ENCODE measurements around the gene GAB2.
A peak's percentile ranks its signal among the peaks of the same experiment; 100 is the strongest.
"Not testable (repeated sequence)": the region's sequence is repeated elsewhere in the genome, so short reads cannot be mapped to it uniquely, and the experiment has no call there.

The GAB2 gene

DNA sequence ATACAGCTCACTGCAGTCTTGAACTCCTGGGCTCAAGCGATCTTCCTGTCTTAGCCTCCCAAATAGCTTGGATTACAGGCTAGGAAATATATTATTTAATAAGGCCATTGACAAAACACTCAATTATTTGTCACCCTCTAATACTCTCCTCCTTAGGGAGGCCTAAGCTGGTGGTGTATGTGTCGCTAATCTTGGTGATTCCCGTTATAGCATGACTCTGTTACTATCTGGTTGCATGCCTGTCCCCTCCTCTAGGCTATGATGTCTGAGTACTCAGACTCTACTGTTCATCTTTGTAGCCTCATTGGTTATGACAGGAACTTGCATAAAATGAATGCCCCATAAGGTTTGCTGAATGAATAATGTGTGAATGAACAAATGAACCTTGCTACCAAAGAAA lies 141.3 kb downstream of the GAB2 start:
- DNase-seq (ENCODE audit: low read depth in 2 of 2): no peak
- TF ChIP-seq, protein P1, sequence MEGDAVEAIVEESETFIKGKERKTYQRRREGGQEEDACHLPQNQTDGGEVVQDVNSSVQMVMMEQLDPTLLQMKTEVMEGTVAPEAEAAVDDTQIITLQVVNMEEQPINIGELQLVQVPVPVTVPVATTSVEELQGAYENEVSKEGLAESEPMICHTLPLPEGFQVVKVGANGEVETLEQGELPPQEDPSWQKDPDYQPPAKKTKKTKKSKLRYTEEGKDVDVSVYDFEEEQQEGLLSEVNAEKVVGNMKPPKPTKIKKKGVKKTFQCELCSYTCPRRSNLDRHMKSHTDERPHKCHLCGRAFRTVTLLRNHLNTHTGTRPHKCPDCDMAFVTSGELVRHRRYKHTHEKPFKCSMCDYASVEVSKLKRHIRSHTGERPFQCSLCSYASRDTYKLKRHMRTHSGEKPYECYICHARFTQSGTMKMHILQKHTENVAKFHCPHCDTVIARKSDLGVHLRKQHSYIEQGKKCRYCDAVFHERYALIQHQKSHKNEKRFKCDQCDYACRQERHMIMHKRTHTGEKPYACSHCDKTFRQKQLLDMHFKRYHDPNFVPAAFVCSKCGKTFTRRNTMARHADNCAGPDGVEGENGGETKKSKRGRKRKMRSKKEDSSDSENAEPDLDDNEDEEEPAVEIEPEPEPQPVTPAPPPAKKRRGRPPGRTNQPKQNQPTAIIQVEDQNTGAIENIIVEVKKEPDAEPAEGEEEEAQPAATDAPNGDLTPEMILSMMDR (IDR thresholded peaks at IDR 0.05; ENCODE audit: low read depth, low read length): no peak
- H3K4me3 ChIP-seq (replicated peaks in 1 of 2; ENCODE audit: low read depth in 2 of 2, low read length in 2 of 2): no peak overlapping the region

DNA sequence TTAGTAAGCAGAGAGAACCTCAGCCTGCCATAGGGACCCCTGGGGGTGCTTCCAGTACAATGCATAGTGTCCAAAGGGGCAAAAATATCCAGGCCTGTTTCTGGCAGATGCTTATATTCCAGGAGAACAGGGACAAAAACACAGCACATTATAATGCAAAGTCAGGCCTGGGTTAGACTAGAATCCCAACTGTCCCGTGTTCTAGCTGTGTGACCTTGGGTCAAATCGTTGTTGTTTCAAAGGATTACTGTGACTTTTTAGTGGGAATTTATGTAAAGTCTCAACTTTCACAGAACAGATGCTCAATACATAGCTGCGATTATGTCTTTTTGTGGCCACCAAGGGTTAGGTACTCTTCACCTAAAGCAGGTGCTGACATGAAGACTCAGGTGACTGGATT lies 142.9 kb downstream of the GAB2 start:
- H3K4me3 ChIP-seq (replicated peaks in 1 of 2; ENCODE audit: low read depth in 2 of 2, low read length in 2 of 2): no peak overlapping the region
- TF ChIP-seq, protein P1 (IDR thresholded peaks at IDR 0.05; ENCODE audit: low read depth, low read length): no peak
- DNase-seq (ENCODE audit: low read depth in 2 of 2): no peak

DNA sequence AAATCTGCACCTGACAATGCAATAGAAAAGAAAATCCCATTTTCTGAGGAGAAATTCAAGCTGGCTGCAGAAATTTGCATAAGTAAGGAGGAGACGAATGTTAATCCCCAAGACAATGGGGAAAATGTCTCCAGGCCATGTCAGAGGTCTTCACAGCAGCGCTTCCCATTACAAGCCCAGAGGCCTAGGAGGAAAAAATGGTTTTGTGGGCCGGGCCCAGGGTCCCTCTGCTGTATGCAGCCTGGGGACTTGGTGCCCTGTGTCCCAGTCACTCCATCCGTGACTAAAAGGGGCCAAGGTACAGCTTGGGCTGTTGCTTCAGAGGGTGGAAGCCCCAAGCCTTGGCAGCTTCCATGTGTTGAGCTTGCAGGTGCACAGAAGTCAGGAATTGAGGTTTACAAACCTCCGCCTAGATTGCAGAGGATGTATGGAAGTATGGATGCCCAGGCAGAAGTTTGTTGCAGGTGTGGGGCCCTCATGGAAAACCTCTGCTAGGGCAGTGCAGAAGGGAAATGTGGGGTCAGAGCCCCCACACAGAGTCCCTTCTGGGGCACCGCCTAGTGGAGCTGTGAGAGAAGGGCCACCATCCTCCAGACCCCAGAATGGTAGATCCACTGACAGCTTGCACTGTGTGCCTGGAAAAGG lies 144.9 kb downstream of the GAB2 start:
- DNase-seq (ENCODE audit: low read depth in 2 of 2); H3K4me3 ChIP-seq (replicated peaks in 1 of 2; ENCODE audit: low read depth in 2 of 2, low read length in 2 of 2): not testable (repeated sequence)

DNA sequence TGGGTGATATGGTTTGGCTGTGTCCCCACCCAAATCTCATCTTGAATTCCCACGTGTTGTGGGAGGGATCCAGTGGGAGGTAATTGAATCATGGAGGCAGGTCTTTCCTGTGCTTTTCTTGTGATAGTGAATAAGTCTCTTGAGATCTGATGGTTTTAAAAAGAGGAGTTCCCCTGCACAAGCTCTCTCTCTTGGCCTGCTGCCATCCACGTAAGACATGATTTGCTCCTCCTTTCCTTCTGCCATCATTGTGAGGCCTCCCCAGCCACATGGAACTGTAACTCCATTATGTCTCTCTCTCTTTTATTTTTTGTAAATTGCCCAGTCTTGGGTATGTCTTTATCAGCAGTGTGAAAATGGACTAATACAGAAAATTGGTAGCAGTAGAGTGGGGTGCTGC lies 145.8 kb downstream of the GAB2 start:
- DNase-seq (ENCODE audit: low read depth in 2 of 2); H3K4me3 ChIP-seq (replicated peaks in 1 of 2; ENCODE audit: low read depth in 2 of 2, low read length in 2 of 2): not testable (repeated sequence)

DNA sequence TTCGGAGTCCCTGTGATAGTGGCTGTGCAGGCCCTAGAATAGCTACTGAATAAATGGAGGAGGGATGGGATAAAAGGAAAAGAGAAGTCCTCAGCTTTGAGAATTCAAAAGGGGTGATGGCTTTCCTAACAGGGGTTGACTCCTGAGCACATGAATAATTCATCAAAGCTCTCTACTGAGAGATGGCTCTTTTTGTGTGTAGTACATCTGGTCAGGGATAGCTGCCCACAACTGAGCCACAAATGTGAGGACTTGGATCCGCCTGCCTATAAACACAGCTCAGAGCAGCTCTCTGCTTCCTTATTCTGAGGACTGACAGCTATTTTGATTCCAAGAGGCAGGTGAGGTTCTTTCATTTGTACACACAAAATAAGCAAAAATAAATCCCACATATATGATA lies 146.6 kb downstream of the GAB2 start:
- no peak for DNase-seq (ENCODE audit: low read depth in 2 of 2)
- TF ChIP-seq, protein P1 (IDR thresholded peaks at IDR 0.05; ENCODE audit: low read depth, low read length): no peak

DNA sequence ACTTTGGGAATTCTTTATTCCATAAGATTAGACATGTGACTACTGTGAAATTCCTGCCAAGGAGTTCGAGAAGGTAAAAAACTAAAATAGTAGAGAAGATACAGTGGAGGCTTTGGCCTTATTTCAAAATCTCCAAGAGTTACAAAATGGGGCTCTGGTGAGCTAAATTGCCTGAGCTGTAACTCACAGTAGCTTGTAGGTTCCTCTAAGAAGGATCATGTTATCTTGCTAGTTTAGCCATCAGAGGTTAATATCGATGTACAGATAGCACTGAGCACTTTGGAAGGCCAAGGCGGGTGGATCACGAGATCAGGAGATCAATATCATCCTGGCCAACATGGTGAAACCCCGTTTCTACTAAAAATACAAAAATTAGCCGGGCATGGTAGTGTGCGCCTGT lies 147.8 kb downstream of the GAB2 start:
- H3K4me3 ChIP-seq (replicated peaks in 1 of 2; ENCODE audit: low read depth in 2 of 2, low read length in 2 of 2): no peak overlapping the region
- DNase-seq (ENCODE audit: low read depth in 2 of 2): no peak
- TF ChIP-seq, protein P1 (IDR thresholded peaks at IDR 0.05; ENCODE audit: low read depth, low read length): no peak

More for the DNA sequence above, 146.6 kb downstream of the GAB2 start:
- H3K4me3 ChIP-seq (replicated peaks in 1 of 2; ENCODE audit: low read depth in 2 of 2, low read length in 2 of 2): no peak overlapping the region

DNA sequence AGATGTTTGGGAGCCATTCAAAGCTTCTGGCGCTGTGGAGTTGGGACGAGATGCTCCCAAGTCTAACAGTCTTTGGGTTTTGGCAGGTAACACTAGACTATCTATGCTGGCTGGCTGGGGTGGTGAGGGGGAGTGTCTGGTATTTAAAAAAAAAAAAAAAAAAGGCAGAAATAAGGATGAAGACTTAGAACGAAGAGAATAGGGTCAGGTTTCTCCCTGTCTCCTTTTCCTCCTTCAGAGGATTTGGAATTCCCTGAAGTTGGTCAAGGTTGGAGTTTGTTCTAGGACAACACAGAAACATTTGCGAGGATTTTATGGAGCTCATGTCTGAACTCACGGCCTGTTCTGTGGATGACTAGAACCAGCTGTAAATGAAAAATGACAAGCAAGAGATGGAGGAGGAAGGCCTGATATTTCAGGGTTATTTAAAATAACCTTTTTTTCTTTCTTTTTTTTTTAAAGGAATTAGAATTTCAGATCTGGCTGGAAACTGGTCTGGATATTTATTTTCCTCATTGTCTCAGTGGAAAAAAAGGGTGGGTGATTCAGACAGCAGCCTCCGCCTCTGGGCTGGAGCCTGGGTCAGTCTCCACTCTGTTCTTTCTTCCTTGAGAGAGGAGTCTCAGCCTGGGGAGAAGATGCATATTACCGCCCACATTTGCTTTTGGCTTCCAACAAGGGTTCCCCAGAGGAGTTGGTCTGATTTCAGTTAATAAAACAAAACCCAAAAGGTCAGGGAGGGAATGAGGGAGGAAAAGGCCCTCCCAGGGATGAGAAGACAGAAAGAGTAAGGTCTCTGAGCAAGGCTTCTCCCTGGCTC lies 148.8 kb downstream of the GAB2 start:
- no peak overlapping the region for H3K4me3 ChIP-seq (replicated peaks in 1 of 2; ENCODE audit: low read depth in 2 of 2, low read length in 2 of 2)
- TF ChIP-seq, protein P1 (IDR thresholded peaks at IDR 0.05; ENCODE audit: low read depth, low read length): no peak
- DNase-seq (ENCODE audit: low read depth in 2 of 2): peak; percentile 49 to 77

All from cardiac fibroblast (primary cell).